ENCODE results near the gene RANBP1.

DNA sequence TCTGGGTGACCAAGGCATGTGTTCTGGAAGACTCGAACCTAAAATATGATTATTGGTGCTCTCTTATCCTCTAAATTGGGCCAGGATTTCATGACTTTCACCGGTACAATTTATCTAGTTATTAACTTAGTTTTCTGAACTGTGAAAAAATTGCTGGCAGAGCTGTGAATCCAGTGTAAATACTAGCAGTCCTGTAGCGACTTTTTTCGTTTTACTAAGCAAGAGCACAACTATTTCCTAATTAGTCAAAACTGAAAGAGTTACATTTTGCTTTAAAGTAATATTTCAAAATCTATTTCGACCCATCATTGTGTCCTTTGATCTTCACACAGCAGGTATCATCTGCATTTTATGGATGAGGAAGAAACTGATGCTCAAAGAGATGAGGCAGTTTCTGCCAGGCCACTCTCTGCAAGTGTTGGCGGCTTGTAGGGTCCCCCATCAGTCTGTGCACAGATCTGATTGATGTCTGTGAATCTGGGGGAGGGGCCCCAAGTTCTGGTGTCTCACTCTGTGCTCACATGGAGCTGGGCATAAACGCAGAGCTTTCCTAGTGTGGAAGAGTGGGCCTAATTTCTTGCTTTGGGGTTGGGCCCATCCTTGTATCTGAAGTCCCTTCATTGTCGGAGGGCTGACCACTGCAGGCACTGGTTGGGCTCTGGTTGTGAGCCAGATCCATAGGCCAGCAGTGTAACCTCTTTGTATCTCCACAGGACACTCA lies 2.6 kb downstream of the RANBP1 start:
- TF ChIP-seq RAD21 (IDR thresholded peaks at IDR 0.05; ENCODE audit: low read depth) (no peak), TEAD4 (IDR thresholded peaks at IDR 0.05) (no peak), CREB1 (IDR thresholded peaks at IDR 0.05; ENCODE audit: low read depth) (no peak)
